Dendritic cell treated with granulocyte-macrophage colony-stimulating factor and Interleukin-4, amounts not matched to agents 40 ng/mL and 50 ng/mL, for 4 days (primary cell): ENCODE results near the gene IRF2BP2.

ENCODE experiments used
- H3K27ac Mint-ChIP-seq: one replicate; pipeline ENCODE4 v1.8.0; 2022; ENCODE audit warnings: mild to moderate bottlenecking, mixed read lengths
- H3K27me3 Mint-ChIP-seq: one replicate; pipeline ENCODE4 v1.8.0; 2022; ENCODE audit warnings: mild to moderate bottlenecking, mixed read lengths
- H3K36me3 Mint-ChIP-seq: one replicate; pipeline ENCODE4 v1.8.0; 2022; ENCODE audit warnings: low read depth, mixed read lengths
- H3K4me1 Mint-ChIP-seq: one replicate; pipeline ENCODE4 v1.8.0; 2022; ENCODE audit warnings: low read depth, mixed read lengths
- H3K4me3 Mint-ChIP-seq: one replicate; pipeline ENCODE4 v1.8.0; 2022; ENCODE audit warnings: mild to moderate bottlenecking, moderate library complexity, mixed read lengths
- H3K9me3 Mint-ChIP-seq: one replicate; pipeline ENCODE4 v1.8.0; 2022; ENCODE audit warnings: mixed read lengths
- intact Hi-C: fragments of 100-400 bp; cut with micrococcal nuclease; formaldehyde crosslinking; loops from one replicate; pipeline ENCODE4 v1.15.0; 2022

IRF2BP2 gene

GRCh38 chr1:234614081-234614489 is 4.1 kb upstream of the IRF2BP2 start:
- peak overlapping the region; percentile 100 for H3K27ac Mint-ChIP-seq
- peak overlapping the region; percentile 2 for H3K4me3 Mint-ChIP-seq
- H3K4me1 Mint-ChIP-seq, result peaks cover 43% of the 10 kb centered on the region

GRCh38 chr1:234613128-234613875 is 3.3 kb upstream of the IRF2BP2 start:
- Mint-ChIP-seq H3K9me3 (no peaks in the 10 kb centered on the region), H3K27ac (peak overlapping the region; percentile 100), H3K27me3 (no peaks in the 10 kb centered on the region), H3K4me1 (peaks cover 39% of the 10 kb centered on the region), H3K4me3 (peak overlapping the region; percentile 76), H3K36me3 (peaks cover 11% of the 10 kb centered on the region)
- intact Hi-C loops, result loop anchor here (2.0 to 5.0 kb wide), 5 partner anchors 43 to 344 kb away; no protein-coding TSS in a partner anchor

More at GRCh38 chr1:234614081-234614489, 4.1 kb upstream of the IRF2BP2 start:
- H3K36me3 Mint-ChIP-seq, result peaks cover 6% of the 10 kb centered on the region
- no peaks in the 10 kb centered on the region for H3K27me3 Mint-ChIP-seq
- intact Hi-C loops, result loop anchor here (5.0 kb wide), 1 partner anchor 343 kb away; no protein-coding TSS in a partner anchor
- no peaks in the 10 kb centered on the region for H3K9me3 Mint-ChIP-seq

GRCh38 chr1:234612352-234613127 is 2.6 kb upstream of the IRF2BP2 start:
- Mint-ChIP-seq H3K9me3 (no peaks in the 10 kb centered on the region), H3K4me1 (peaks cover 41% of the 10 kb centered on the region), H3K27ac (peak overlapping the region; percentile 100), H3K27me3 (no peaks in the 10 kb centered on the region), H3K36me3 (peaks cover 18% of the 10 kb centered on the region), H3K4me3 (peak overlapping the region; percentile 76)
- intact Hi-C loops, result loop anchor here (2.0 to 5.0 kb wide), 5 partner anchors 44 to 345 kb away; no protein-coding TSS in a partner anchor

GRCh38 chr1:234611847-234612351 is 1.9 kb upstream of the IRF2BP2 start:
- Mint-ChIP-seq H3K27me3 (no peaks in the 10 kb centered on the region), H3K36me3 (peaks cover 25% of the 10 kb centered on the region), H3K4me3 (peak overlapping the region; percentile 76), H3K9me3 (no peaks in the 10 kb centered on the region), H3K4me1 (peaks cover 45% of the 10 kb centered on the region), H3K27ac (peak overlapping the region; percentile 100)
- intact Hi-C loops, result loop anchor here (2.0 to 5.0 kb wide), 5 partner anchors 45 to 345 kb away; no protein-coding TSS in a partner anchor

- intact Hi-C loops, result loop anchor here (5.0 kb wide), 1 partner anchor 346 kb away; no protein-coding TSS in a partner anchor
- Mint-ChIP-seq H3K4me3 (peak overlapping the region; percentile 76), H3K4me1 (peaks cover 40% of the 10 kb centered on the region), H3K27ac (peak overlapping the region; percentile 100), H3K36me3 (peaks cover 30% of the 10 kb centered on the region), H3K9me3 (no peaks in the 10 kb centered on the region), H3K27me3 (no peaks in the 10 kb centered on the region)
These were observed 1.4 kb upstream of the IRF2BP2 start for GRCh38 chr1:234611225-234611846.

- H3K4me3 Mint-ChIP-seq, result peak overlapping the region; percentile 76
- intact Hi-C loops, result loop anchor here (1.0 to 5.0 kb wide), 2 partner anchors 347 to 369 kb away; no protein-coding TSS in a partner anchor
- H3K4me1 Mint-ChIP-seq, result peaks cover 38% of the 10 kb centered on the region
- peak overlapping the region; percentile 100 for H3K27ac Mint-ChIP-seq
- H3K9me3 Mint-ChIP-seq, result no peaks in the 10 kb centered on the region
- H3K27me3 Mint-ChIP-seq, result no peaks in the 10 kb centered on the region
- peaks cover 36% of the 10 kb centered on the region for H3K36me3 Mint-ChIP-seq
These were observed 767 bp upstream of the IRF2BP2 start for GRCh38 chr1:234610666-234611224.

GRCh38 chr1:234609691-234610042 is 311 bp downstream of the IRF2BP2 start:
- Mint-ChIP-seq H3K36me3 (peaks cover 47% of the 10 kb centered on the region), H3K27ac (peak overlapping the region; percentile 100), H3K9me3 (no peaks in the 10 kb centered on the region), H3K27me3 (no peaks in the 10 kb centered on the region), H3K4me1 (peaks cover 38% of the 10 kb centered on the region), H3K4me3 (peak overlapping the region; percentile 76)
- intact Hi-C loops, result loop anchor here (1.0 to 5.0 kb wide), 2 partner anchors 348 to 370 kb away; no protein-coding TSS in a partner anchor

GRCh38 chr1:234608911-234609690 is 877 bp downstream of the IRF2BP2 start:
- H3K27ac Mint-ChIP-seq, result peak overlapping the region; percentile 98
- intact Hi-C loops, result no loop called here
- peaks cover 53% of the 10 kb centered on the region for H3K36me3 Mint-ChIP-seq

GRCh38 chr1:234608025-234608910 is 1.7 kb downstream of the IRF2BP2 start:
- intact Hi-C loops, result no loop called here
- peaks cover 60% of the 10 kb centered on the region for H3K36me3 Mint-ChIP-seq

More at GRCh38 chr1:234608911-234609690, 877 bp downstream of the IRF2BP2 start:
- peak overlapping the region; percentile 96 for H3K4me3 Mint-ChIP-seq
- H3K27me3 Mint-ChIP-seq, result no peaks in the 10 kb centered on the region
- no peaks in the 10 kb centered on the region for H3K9me3 Mint-ChIP-seq
- peaks cover 37% of the 10 kb centered on the region for H3K4me1 Mint-ChIP-seq

GRCh38 chr1:234607109-234608024 is 2.6 kb downstream of the IRF2BP2 start:
- Mint-ChIP-seq H3K9me3 (no peaks in the 10 kb centered on the region), H3K4me3 (peak overlapping the region; percentile 96), H3K27me3 (no peaks in the 10 kb centered on the region), H3K4me1 (peaks cover 36% of the 10 kb centered on the region), H3K36me3 (peaks cover 68% of the 10 kb centered on the region), H3K27ac (peak overlapping the region; percentile 98)
- intact Hi-C loops, result no loop called here

More at GRCh38 chr1:234608025-234608910, 1.7 kb downstream of the IRF2BP2 start:
- H3K27me3 Mint-ChIP-seq, result no peaks in the 10 kb centered on the region
- H3K4me3 Mint-ChIP-seq, result peak overlapping the region; percentile 96
- H3K27ac Mint-ChIP-seq, result peak overlapping the region; percentile 98
- no peaks in the 10 kb centered on the region for H3K9me3 Mint-ChIP-seq
- H3K4me1 Mint-ChIP-seq, result peaks cover 37% of the 10 kb centered on the region

GRCh38 chr1:234606784-234607108 is 3.2 kb downstream of the IRF2BP2 start:
- no peaks in the 10 kb centered on the region for H3K27me3 Mint-ChIP-seq
- H3K36me3 Mint-ChIP-seq, result peaks cover 73% of the 10 kb centered on the region
- intact Hi-C loops, result no loop called here
- peak overlapping the region; percentile 98 for H3K27ac Mint-ChIP-seq
- H3K9me3 Mint-ChIP-seq, result no peaks in the 10 kb centered on the region
- H3K4me3 Mint-ChIP-seq, result peak overlapping the region; percentile 96
- H3K4me1 Mint-ChIP-seq, result peaks cover 36% of the 10 kb centered on the region
